AG04449 (cell line): ENCODE data around the gene SLC36A3.

ENCODE experiments used
- CTCF ChIA-PET: fragments of 350-600 bp; formaldehyde crosslinking; extraction: SDS; loops from one replicate; lab custom pipeline; 2021; ENCODE audit warnings: antibody characterized with exemption; lab: Yijun Ruan, JAX
- POLR2A ChIA-PET: fragments of 400-600, 350-600 bp; formaldehyde crosslinking; extraction: SDS; loops from one replicate; lab custom pipeline; 2020; ENCODE audit warnings: antibody characterized with exemption, inconsistent platforms; lab: Yijun Ruan, JAX
- DNase-seq: peaks from one replicate; pipeline ENCODE4 v3.0.0-alpha.2; 2010; ENCODE audit warnings: low read depth, low spot score
- H3K4me3 ChIP-seq: 2 replicates; pipeline ENCODE4 v1.5.1; 2011; ENCODE audit warnings: low read depth, mild to moderate bottlenecking, control low read depth, low read length
- CTCF ChIP-seq: IDR thresholded peaks from one replicate; pipeline ENCODE4 v1.5.1; 2011; ENCODE audit warnings: mild to moderate bottlenecking, moderate library complexity, low read length, control low read depth, inconsistent platforms; ENCODE audit not compliant: insufficient read depth; ENCODE audit errors: missing control alignments

Gene SLC36A3

DNA sequence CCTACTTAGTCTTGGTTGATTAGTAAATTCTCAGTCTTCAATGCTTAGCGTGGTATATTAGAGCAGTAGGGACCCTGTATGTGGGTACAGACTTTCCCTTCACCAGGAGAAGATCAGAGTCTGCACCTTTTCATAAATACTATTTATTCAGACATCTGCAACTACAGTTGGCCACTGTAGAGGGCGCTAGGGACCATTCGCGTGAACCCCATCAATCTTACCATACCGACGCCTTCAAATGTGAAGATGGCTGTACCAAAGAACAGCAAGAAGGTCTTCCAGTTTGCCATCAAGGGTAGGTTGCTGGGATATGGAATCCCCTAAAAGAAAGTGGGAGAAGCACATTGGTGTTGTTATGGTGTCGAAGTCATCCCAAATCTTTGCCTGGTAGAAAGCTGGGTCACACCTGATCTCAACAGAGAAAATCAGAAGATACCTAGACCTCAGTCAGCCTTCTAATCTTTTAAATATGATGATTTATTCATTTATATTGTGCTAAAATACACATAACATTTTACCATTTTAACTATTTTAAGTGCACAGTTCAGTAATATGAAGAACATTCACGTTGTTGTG, 19.1 kb downstream of the SLC36A3 start:
- ChIA-PET CTCF (no interaction called here), POLR2A (no interaction called here)
- no peak for DNase-seq
- H3K4me3 ChIP-seq = no peak overlapping the region
- TF ChIP-seq CTCF = no peak

DNA sequence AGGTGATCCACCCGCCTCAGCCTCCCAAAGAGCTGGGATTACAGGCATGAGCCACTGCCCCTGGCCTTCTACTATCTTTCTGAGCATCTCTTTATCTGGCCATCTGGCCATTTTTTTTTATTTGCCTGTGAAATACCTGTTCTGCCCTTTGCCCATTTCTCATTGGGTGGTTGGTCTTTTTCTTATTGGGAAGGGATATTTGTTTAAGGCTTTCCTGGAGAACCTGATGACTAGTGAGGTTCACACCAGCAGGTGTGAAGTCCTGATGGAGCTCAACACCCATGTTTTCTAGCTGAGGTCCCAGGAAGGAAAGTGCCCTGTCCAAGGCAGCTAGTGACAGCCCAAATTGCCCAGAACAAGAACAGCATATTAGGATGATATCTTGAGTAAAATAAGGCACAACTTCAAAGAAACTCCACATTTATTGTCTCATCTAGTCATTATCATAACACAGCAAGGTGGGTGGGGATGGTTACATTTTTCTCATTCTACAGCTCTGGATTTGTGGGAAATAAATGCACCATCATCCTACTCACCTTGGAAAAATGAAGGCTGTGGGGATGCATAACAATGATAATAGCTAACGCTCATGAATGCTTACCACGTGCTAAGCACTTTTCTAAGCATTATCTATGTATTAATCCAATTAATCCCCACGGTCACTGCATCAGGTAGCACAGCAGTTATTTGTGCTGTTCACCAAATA, 20.3 kb downstream of the SLC36A3 start:
- TF ChIP-seq CTCF = no peak
- CTCF ChIA-PET = interaction anchor here (1.5 kb wide), 1 partner anchor 168 kb away, joined by 4 read pairs; no protein-coding TSS in a partner anchor
- POLR2A ChIA-PET = no interaction called here
- H3K4me3 ChIP-seq = no peak overlapping the region
- DNase-seq = no peak

GRCh38 chr5:151281001-151281639, 22.4 kb downstream of the SLC36A3 start:
- no peak for DNase-seq
- TF ChIP-seq CTCF = no peak
- H3K4me3 ChIP-seq = no peak overlapping the region
- CTCF ChIA-PET = interaction anchor here (1.3 kb wide), 1 partner anchor 35 kb away, joined by 3 read pairs; no protein-coding TSS in a partner anchor
- POLR2A ChIA-PET = no interaction called here

DNA sequence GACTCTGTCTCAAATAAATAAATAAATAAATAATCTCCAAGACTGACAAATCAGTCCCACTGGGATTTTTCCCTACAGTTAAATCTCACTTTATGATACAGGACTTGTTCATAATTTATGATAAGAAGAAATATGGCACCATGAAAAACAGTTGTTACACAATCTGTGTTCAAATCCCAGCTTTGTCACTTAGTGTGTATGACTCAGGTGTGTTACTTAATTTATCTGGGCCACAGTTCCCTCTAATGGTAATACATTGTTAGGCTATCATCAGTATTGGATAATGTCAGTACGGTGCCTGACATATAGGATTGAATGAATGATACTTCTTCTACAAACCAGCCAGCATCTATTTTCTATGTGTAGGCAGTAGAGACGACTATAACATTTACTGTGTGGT, 23.1 kb downstream of the SLC36A3 start:
- ChIA-PET POLR2A (no interaction called here), CTCF (no interaction called here)
- H3K4me3 ChIP-seq = no peak overlapping the region
- DNase-seq = no peak
- TF ChIP-seq CTCF = no peak

- ChIA-PET CTCF (no interaction called here), POLR2A (no interaction called here)
Measured at GRCh38 chr5:151278845-151279244, 24.7 kb downstream of the SLC36A3 start.

More at GRCh38 chr5:151278845-151279244, 24.7 kb downstream of the SLC36A3 start:
- no peak for TF ChIP-seq CTCF
- DNase-seq = no peak
- H3K4me3 ChIP-seq = no peak overlapping the region
